GM19025 (cell line): Measurements from ENCODE around the gene S100A3.
A peak's percentile ranks its signal among the peaks of the same experiment; 100 is the strongest.

Experiments
- ATAC-seq: cut with Tn5 transposase; IDR thresholded peaks from one replicate; pipeline ENCODE4 v1.9.1; 2021; ENCODE audit warnings: mild to moderate bottlenecking, low read depth, moderate library complexity; ENCODE audit not compliant: unreplicated experiment

The S100A3 gene

DNA sequence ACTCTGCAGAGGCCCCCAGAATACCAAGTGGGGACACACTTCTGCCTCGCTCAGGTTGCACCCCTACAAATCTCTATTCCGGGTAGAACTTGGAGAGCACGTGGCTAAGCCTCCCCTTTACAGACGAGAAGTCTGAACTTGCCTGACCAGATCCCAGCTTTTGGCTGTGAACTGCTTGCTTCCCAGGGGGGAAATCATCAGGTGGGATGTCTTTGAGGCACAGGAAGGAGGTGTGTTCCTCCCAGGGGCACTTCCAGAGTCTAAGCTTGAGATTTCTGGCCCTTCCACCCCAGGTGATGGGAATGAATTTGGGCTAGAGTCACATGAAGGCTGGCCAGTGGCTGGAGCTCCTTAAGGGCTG, 1.3 kb upstream of the S100A3 start:
- ATAC-seq = no peak

DNA sequence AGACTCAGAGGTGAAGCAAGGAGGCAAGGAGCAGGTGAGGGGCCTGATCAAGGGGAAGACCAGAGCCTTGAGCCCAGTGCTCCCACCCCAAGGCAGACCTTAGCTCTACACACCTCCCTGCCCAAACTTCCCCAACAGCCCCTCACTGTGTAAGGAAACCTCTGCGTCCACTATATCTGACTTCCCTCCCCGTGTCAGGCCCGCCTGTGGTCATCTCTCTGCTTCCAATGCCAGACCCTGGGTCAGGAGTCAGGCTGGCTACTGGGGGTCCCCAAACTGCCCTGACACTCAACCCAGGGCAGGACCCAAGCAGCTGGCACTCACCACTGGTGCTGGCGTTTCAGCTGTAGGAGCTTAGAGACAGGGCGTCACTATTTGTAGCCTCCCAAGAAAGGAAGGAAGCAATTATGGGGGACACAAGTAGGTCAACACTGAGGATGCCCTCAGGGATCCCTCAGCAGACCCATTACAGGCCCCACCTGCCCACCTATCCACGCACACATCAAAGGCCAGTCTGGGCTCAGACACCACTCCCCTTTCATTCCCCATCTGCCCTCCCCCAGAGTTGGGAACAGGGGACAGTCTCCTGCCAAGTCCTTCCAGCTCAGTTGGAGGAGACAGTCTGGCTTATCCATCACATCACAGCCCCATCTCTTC, 811 bp upstream of the S100A3 start:
- ATAC-seq = no peak

DNA sequence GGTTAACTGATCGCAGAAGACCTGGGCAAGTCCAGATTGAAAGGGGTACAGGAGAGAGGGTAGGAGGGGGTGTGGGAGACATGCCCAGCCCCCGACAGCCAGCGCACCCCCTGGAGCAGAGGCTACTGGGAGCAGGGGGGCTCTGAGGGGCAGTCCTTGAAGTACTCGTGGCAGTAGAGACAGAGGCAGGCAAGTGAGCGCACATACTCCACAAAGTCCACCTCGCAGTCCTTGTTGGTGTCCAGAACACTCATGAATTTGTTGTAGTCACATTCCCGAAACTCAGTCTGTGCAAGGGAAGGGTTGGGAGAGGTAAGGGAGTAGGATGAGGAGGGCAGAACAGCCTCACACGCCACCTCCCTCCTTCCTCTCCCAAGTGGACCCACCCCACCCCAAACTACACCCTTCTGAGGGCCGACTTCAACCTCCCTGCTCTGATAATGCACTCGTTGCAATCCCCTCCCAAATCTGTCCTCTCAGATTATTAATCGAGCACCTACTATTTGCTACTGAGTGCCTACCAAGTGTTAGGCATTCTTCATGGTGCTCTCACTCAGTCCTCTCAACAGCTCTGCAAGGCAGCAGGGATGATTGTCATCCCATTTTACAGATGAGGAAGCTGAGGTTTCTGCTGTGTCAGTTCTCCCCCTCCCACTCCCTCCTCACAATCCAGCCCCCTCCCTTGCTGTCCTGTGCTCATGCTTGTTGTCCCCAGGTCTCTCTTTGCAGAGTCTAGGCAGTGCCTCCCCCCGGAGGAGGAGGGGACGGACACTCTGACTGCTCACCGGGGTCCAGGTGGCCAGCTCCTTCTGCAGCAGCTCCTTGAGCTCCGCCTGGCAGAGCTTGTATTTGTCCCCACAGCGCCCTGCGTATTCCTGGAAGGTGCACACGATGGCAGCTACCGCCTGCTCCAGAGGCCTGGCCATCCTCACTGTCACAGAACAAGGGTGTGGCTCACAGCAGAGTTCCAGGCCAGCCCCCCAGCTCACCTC, 1.2 kb downstream of the S100A3 start:
- ATAC-seq = no peak

DNA sequence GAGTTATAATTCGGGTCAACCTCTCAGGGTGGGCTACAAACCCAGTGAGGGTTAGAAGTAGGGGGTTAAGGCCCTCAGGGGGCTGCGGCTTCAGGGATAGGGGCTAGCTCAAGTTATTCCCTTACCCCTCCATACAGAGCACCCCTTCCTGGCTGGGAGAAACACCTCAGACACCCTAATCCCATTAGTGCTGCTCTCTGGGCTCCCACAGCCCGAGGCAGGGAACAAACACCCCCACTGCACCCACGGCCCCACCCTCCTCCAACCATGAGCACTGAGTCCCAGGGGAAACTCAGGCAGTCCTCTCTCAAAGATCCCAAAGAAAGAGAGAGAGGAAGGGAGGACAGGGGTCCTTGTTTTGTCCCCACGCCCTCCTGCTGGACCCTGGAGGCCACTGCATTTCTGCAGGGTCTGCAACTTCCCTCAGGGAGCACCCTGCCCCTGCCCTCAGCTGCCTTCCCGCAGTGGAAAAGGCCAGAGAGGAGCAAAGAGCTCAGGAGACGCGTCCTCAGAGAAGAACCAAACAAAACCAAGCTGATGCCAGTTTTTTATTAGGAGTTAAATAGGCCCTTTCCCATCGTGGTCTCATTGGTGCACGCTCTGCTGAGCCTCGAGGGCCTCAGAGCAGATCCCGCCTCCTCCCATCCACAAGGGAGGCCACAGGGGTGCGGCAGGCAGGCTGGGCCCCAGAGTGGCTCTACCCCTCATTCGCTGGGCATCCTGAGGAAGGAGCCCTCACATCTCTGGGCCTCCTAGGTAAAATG, 2.1 kb downstream of the S100A3 start:
- no peak for ATAC-seq

DNA sequence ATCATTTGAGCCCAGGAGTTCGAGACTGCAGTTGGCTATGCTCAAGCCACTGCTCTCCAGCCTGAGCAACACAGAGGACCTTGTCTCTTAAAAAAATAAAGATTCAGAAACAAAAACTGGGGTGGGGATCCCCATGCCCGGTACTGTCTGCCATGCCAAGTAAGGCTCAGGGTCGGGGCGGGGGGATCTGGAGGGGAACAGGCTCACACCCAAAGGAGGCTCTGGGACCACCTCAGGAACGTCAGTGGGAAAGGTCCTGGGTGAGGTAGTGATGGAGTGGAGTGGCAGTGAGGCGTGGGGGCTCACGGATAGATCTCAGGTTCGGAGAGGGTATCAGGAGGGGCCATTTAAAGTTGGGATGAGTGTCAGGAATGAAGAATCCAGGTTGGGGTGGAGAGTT, 2.7 kb downstream of the S100A3 start:
- no peak for ATAC-seq

DNA sequence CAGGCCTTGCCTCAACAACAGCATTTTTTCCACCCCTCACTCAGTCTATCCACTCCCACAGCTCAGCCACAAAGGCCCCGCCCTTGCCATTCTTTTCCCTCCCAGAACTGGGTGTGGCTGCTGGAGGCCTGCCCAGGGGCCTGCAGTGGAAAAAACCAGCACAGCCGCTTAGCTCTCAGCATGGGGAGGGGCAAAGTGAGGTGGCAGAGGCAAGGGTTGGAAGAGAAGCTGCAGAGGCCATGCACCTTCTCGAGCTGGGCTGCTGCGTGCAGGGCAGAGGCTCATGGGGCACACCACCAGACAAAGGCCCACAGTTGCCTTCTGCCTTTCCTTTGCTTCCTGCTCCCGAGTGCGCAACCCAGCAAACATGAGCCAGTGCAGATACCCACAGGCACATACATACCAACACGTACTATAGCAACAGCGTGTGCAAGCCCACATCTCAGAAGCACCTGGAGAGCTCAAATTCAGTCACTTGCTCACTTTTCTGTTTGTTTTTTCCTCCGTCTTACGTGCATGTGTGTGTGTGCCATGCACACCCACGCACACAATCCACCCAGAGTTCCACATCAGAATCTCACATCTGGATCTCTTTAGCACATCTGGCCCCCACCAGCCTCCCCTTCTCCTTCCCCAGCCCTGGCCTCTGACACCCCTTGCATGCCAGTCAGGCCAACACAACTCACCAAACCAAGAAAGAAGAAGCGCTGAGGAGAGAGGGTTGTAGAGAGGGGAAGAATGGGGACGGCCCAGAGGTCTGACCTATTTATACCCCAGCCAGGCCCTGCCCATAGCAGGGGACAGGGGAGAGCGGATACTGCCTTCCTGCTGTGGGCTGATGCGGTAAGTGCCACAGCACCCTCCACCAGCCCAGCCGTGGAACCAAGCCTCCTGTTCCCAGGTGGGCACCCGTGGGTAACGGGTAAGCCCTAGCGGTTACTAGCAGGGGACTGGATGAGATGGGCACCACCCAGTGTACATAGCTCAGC, 3.7 kb downstream of the S100A3 start, which contains the start of gene S100A4:
Gene S100A4, minus strand, starts transcription at position 740 of the 989 bp plus-strand sequence. CDS start 1,012 bp downstream, outside the sequence.
- ATAC-seq = peak; percentile 44

DNA sequence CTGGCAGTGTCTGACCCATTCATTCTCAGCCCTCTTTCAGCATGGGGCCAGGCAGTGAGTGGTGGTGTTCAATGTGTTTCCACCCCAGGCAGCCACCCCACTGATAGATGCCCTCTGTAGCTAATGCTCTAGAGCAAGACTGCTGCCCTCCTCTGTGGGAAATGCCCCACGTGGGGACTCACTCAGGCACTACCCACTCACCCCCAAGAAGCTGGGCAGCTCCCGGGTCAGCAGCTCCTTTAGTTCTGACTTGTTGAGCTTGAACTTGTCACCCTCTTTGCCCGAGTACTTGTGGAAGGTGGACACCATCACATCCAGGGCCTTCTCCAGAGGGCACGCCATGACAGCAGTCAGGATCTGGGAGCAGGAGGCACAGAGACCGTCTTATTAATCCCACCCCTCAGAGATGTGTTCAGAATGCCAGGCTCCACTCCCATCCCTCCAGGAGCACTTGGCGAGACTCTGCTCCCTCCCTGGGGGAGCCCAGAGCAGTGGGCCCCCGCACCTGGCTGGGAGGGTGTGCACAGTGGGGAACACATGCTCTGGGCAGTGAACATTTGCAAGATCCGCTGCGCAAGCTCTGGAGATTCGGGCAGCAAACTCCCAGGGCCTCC, 4.5 kb downstream of the S100A3 start:
- no peak for ATAC-seq

DNA sequence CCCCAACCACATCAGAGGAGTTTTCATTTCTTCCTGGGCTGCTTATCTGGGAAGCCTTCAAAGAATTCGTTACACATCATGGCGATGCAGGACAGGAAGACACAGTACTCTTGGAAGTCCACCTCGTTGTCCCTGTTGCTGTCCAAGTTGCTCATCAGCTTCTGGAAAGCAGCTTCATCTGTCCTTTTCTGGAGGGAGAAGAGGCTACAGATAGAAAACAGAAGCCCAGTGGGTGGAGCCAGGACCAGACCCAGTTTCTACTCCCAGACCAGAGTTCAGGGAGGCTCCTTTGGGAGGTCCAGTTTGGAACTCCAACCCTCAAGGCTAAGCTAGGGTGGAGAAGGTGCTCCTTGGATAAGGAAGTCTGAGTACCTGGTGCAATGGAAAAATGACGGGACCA, 5.3 kb downstream of the S100A3 start:
- no peak for ATAC-seq

DNA sequence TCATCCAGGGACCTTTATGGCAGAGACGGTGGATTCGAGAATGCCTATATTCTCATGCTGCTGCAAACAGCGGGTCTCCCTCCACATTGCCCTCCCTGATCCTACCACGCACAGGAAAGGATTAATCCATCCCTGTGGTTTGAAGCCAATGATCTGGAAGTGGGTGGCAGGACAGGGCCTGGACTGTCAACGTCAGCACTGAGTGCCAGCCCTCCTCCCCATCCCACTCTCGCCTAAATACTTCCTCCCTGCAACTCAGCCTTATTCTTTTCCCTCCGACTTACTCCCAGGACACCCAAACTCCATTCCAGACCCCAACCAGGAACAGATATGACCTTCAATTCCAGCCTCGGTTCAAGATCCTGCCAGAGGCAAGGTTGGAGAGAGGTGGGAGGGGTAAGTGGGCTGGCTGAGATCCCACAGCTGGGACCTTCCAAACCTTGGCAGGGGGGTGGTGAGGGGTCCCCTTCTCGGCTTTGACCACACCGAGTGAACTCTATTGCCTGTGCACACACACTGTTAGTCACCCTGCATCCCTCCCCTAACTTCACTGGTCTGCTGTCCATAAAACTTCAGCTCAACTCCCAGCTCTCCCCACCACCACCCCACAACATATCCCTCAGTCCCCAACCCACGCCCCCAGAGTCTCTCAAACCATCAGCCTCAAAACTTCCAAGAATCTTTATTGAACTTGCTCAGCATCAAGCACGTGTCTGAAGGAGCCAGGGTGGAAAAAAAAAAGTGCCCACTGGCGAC, 5.9 kb downstream of the S100A3 start:
- ATAC-seq = no peak

DNA sequence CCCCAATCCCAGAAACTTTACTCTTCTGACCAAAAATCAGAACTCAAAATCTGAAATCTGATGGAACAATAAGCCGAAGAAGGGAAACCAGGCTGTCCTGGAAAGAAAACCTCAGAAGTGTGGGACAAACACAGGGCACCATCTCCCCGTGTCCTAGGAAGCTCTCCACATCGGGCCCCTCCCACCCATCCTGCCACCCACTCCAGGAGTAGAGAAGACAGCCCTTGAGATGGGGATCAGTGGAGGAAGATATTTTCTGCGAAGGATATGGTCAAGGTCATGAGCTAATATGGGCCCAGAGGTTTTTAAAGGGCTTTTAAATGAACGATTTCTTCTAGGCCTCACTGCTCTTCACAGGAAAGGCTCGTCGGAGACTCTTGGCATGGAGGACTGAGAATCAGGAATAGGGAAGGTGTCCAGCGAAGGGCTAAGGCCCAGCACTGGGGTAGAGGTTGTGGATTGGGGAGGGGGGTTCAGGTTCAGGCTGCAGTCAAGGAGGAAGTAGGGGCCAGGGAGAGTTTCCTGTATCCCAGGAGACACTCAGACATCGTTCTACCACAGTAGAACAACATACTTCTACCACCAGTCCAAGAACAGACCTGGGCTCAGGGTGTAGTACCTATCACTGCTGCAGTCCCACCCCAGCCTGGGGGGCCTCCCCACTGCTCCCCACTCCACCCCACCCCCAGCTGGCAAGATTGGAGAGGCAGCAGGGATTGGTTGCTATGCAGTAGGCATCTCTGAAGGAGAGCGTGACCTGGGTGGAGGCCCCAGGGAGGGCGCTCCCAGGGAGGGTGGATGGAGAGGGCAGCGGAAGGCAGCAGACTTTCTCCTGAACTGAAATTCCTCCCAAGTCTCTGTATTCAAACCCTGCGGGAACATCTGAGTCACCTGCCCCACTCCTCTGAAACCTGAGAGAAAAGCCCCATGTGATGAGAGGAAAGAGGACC, 7.1 kb downstream of the S100A3 start:
- no peak for ATAC-seq

DNA sequence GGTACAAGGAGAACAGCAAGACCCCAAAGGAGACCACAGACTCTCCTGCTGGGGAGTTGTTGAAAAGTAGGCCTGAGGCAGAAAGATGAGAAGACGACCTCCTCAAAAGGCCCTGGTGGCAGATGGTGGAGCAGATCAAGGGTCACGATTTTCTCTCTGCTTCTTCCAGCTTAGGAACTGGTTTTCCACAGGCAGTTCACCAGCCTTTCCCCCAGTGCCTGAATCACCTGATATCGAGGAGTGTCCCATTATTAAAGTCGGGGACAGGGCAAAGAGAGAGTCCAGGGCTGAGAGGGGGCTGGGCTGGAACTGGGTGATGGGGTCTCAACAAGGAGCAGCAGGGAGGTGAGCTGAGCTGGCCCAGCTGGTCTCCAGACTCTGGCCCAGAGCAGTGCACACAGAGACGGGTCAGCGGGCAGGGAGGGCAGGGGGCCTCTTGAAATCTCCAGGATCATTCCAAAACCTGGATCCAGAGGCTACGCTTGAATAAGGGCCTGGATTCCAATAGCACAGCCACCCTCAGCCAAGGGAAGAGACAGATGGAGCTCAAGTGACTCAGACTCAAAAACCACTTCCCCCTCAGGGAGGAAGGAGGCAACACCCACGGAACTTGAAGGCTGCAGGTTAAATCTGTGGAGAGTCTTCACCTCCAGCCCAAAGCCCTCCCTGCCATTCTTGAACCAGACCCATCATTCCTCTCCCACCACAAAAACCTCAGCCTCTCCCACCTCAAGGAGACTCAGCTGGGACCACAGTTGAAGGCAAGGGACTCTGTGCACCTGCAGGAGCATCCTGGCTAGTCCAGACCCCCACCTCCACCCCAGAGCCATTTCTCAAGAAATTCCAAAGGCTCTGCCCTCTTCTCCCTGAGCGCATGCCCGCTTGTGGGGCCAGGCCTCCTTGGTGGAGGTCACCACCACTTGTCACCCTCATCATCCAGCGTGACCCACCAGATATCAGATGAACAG, 8.4 kb downstream of the S100A3 start, which contains the start of gene S100A5:
Gene S100A5, minus strand, starts transcription at position 541 of the 968 bp plus-strand sequence. CDS start 743 bp downstream, outside the sequence.
- ATAC-seq = no peak

DNA sequence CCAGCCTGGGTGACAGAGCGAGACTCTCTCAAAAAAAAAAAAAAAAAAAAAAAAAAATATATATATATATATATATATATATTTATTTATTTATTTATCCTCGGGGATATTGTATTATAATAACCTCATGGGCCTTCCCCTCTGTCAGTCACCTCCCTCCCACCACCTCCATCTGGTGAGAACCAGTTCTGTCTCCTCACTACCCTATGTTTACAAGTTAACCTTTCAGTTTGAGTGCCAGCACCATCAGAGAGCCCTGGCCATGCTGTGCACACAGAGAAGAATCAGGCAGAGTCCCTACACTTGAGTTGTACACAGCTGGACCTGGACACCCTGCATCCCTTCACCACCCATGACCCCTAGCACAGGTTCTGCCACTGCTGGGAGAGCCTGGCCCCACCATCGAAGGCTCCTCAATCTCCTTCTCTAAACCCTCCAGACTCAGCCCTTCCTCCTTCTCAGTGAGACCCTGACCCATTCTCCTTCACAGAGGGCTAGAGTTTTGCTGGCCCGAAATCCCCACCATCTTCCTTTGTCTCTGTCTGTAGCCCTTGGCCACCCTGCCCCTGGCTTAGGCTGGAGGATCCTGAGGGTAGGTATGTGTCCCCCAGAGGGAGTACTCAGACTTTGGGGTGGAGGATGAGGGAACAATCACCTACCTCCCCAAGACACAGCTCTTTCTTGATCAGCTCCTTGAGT, 9.5 kb downstream of the S100A3 start:
- ATAC-seq = no peak

DNA sequence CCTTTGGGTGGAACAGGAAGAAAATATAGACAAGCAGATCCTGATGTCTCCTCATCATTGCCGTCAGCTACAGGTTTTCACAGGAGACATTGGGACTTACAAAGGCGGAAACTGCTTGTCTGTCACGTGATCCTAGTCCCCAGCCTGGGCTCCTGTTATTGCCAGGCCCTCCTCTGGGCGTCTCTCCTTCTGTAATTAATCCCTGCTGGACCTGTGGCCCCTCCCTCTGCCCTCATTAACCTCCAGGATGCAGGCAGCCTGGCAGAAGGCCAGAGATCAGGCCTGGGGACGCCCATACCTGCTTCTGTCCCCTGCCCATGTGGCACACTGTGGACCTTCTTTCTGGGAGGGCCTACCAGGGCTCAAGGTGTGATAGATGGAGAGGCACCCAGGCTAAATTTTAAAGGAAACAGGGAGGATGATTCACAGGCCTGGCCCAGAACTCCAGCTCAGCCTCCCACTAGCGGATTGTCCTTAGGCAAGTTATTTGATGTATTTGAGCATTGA, 10.7 kb downstream of the S100A3 start:
- no peak for ATAC-seq

DNA sequence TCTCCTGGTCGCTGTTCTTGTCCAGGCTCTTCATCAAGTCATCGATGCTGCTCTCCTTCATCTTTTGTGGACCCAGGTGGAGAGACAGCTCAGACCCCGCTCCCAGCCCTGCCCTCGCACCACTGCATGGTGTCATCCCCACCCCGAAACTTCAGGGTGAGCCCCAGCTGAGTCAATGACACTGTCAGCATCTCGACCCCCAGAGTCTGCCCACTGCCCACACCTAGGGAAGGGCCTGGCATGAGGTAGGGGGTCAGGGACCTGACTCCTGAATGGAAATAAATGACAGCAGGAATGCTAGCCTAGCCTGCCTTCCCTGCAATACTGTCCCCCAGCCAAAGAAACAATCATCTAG, 11.7 kb downstream of the S100A3 start:
- no peak for ATAC-seq

DNA sequence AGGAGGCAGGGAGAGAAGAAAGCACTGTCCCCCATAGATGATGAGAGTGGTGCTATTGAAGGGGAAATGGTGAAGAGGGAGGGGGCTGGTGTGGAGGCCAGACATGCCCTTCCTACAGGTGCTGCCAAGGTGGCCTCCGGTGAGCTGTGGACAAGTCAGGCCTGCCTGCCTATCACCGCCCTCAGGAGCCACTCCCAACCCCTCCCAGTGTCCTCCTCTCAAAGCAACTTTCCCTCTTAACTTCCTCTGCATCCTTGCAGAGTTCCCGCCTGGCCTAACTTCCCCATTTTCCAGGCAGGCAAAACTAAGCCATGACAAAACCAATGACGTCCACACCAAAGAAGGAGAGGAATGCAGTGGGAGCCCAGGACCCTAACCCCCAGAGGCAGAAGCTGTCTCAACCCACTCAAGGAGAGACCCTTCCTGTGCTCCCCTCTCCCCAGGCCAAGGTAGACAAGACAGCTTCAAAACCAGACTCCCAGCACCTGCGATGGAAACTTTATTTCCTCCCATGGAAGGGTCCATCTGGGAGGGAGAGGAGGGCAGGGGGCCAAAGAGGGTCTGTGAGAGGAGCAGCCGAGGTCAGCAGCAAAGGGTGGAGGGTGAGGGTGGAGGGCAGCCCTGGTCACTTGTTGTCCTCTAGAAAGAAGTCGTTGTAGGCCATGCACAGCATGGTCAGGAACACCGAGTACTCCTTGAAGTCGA, 12.2 kb downstream of the S100A3 start:
- no peak for ATAC-seq
